DOHH2 (cell line): ENCODE results near the gene KCNIP4.

Experiments
- CTCF ChIP-seq: fragments of 200-600 bp; sonication (generic); IDR thresholded peaks from one replicate; pipeline ENCODE4 v1.5.1; 2014; ENCODE audit warnings: antibody characterized with exemption, mild to moderate bottlenecking, low read depth, low read length; ENCODE audit not compliant: poor library complexity, severe bottlenecking
- EZH2phosphoT487 ChIP-seq: fragments of 200-600 bp; sonication (generic); IDR thresholded peaks from 2 replicates; pipeline ENCODE4 v1.6.1; 2017; ENCODE audit warnings: borderline replicate concordance, mild to moderate bottlenecking, antibody characterized with exemption, low read length, moderate library complexity, mixed read lengths

- no peak for TF ChIP-seq CTCF
- TF ChIP-seq EZH2phosphoT487 = no peak
Measured at GRCh38 chr4:21290562-21290961, 658.0 kb downstream of the KCNIP4 start.
